Osteoblast (primary cell): ENCODE measurements around the gene RNF144B. TPM values are rescaled to one million over a fixed set of nuclear protein-coding genes. Genes with fewer than 3 reads are reported as not detected.

Experiments used
- DNase-seq: peaks from one replicate; pipeline ENCODE4 v3.0.0; 2011; ENCODE audit warnings: low spot score, mixed read lengths; ENCODE audit not compliant: insufficient read length; ENCODE audit errors: missing footprints
- H2AFZ ChIP-seq: 2 replicates; pipeline ENCODE4 v1.6.0; 2011; ENCODE audit warnings: mild to moderate bottlenecking, low read length
- H3K27ac ChIP-seq: 2 replicates; pipeline ENCODE4 v1.5.1; 2011; ENCODE audit warnings: mild to moderate bottlenecking, low read depth, low read length, moderate library complexity
- H3K27me3 ChIP-seq: 2 replicates; pipeline ENCODE4 v1.6.0; 2012; ENCODE audit warnings: mild to moderate bottlenecking, control low read depth, inconsistent platforms, low read length, moderate library complexity; ENCODE audit not compliant: insufficient read depth
- H3K36me3 ChIP-seq: 2 replicates; pipeline ENCODE4 v1.5.1; 2011; ENCODE audit warnings: mild to moderate bottlenecking, low read length, control low read depth, moderate library complexity; ENCODE audit not compliant: insufficient read depth
- H3K4me1 ChIP-seq: 2 replicates; pipeline ENCODE4 v1.5.1; 2011; ENCODE audit warnings: mild to moderate bottlenecking, low read length, control low read depth, moderate library complexity; ENCODE audit not compliant: insufficient read depth
- H3K4me2 ChIP-seq: 2 replicates; pipeline ENCODE4 v1.6.0; 2011; ENCODE audit warnings: mild to moderate bottlenecking, low read length; ENCODE audit not compliant: insufficient read depth
- H3K4me3 ChIP-seq: fragments of 200-600 bp; sonication (generic); 3 replicates; pipeline ENCODE4 v1.5.1; 2012; ENCODE audit warnings: mild to moderate bottlenecking, low read length, inconsistent platforms; ENCODE audit not compliant: insufficient read depth
- H3K79me2 ChIP-seq: 2 replicates; pipeline ENCODE4 v1.6.0; 2012; ENCODE audit warnings: mild to moderate bottlenecking, low read length, control low read depth, inconsistent platforms; ENCODE audit not compliant: insufficient read depth
- H3K9me3 ChIP-seq: 2 replicates; pipeline ENCODE4 v1.5.1; 2011; ENCODE audit warnings: low read depth, low read length, control low read depth
- H4K20me1 ChIP-seq: 2 replicates; pipeline ENCODE4 v1.6.0; 2012; ENCODE audit warnings: mild to moderate bottlenecking, low read length, control low read depth; ENCODE audit not compliant: insufficient read depth
- total RNA-seq: library from RNA; depleted of rRNA; stranded (reverse); fragments of >200 nt; gene quantifications from 2 replicates; pipeline ENCODE4 v1.2.3, GENCODE V29; 2012
- TF ChIP-seq, protein P1 (sequence below): IDR thresholded peaks from 2 replicates; pipeline ENCODE4 v1.5.1; 2011; ENCODE audit warnings: mild to moderate bottlenecking, low read depth, low read length, moderate library complexity; ENCODE audit errors: extremely low read depth

Gene RNF144B
- total RNA-seq, 1 donor, result 5.8 TPM

GRCh38 chr6:18485660-18486435, 98.7 kb downstream of the RNF144B start:
- Histone ChIP-seq H3K27ac (no peak overlapping the region), H3K9me3 (no peaks in the 10 kb centered on the region), H3K36me3 (no peaks in the 10 kb centered on the region), H3K4me2 (no peak overlapping the region), H2AFZ (no peak overlapping the region), H3K79me2 (no peaks in the 10 kb centered on the region), H4K20me1 (no peaks in the 10 kb centered on the region), H3K4me1 (no peaks in the 10 kb centered on the region), H3K4me3 (no peak overlapping the region), H3K27me3 (no peaks in the 10 kb centered on the region)
- DNase-seq, result no peak
- TF ChIP-seq, protein P1, sequence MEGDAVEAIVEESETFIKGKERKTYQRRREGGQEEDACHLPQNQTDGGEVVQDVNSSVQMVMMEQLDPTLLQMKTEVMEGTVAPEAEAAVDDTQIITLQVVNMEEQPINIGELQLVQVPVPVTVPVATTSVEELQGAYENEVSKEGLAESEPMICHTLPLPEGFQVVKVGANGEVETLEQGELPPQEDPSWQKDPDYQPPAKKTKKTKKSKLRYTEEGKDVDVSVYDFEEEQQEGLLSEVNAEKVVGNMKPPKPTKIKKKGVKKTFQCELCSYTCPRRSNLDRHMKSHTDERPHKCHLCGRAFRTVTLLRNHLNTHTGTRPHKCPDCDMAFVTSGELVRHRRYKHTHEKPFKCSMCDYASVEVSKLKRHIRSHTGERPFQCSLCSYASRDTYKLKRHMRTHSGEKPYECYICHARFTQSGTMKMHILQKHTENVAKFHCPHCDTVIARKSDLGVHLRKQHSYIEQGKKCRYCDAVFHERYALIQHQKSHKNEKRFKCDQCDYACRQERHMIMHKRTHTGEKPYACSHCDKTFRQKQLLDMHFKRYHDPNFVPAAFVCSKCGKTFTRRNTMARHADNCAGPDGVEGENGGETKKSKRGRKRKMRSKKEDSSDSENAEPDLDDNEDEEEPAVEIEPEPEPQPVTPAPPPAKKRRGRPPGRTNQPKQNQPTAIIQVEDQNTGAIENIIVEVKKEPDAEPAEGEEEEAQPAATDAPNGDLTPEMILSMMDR, result no peak

DNA sequence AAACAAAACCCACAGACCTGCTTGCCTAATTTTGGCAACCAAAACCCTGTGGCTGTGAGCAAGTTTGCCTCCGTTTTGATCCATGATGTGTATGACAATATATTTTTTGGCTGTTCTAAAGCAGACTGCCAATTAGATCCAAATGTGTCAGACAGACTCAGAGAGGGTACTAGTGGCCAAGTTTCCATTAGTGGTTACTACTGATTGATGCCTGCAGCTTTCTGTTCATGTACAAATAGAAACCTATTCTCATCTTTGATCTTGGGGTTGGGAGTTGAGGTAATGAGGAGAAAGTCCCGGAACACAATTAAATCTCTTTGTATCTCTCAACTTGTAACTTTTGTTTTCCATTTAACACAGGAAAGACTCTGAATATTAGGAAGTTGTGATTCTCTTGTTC, 100.9 kb downstream of the RNF144B start:
- Histone ChIP-seq H3K27ac (no peak overlapping the region), H2AFZ (no peak overlapping the region), H3K27me3 (no peaks in the 10 kb centered on the region), H3K79me2 (no peaks in the 10 kb centered on the region), H3K36me3 (no peaks in the 10 kb centered on the region), H3K9me3 (no peaks in the 10 kb centered on the region), H3K4me1 (no peaks in the 10 kb centered on the region), H3K4me3 (no peak overlapping the region), H3K4me2 (no peak overlapping the region), H4K20me1 (no peaks in the 10 kb centered on the region)
- TF ChIP-seq, protein P1, result no peak
- no peak for DNase-seq

DNA sequence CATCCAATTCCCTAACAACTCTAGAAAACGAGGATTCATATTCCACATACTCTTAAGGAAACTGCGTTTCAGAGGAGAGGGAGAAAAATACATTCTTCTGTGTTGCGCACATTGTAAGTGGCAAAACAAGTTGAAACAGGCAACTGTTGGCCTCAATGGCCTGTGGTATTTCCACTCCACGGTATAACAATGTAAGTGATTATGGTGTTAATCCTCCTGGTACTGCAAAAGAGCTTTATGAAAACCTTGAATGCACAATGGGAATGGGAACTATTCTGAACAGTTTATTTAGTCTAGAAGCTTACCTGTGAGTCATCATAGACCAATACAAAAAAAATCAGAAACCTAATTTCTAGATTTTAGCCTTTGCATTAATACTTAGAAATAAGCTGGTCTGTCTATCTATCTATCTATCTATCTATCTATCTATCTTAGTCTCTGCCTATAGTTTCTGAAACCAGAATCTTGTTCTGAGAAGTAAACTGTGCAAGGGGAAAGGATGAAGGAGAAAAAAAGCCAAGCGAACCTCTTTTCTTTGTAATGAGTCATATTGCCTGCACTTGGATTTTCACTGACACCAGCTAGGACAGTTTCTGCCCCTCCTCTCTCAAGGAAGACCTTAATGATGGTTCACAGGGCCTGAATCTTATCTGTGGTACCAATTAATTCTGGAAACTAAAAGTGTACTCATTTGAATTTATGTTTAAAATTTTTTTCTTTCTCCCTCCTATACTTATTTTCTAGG, 101.5 kb downstream of the RNF144B start:
- no peak for DNase-seq
- TF ChIP-seq, protein P1, result no peak
- H3K27ac ChIP-seq, result no peak overlapping the region
- no peak overlapping the region for H2AFZ ChIP-seq
- H3K36me3 ChIP-seq, result no peaks in the 10 kb centered on the region
- no peaks in the 10 kb centered on the region for H3K79me2 ChIP-seq
- H3K4me3 ChIP-seq, result no peak overlapping the region
- no peaks in the 10 kb centered on the region for H3K4me1 ChIP-seq
- H4K20me1 ChIP-seq, result no peaks in the 10 kb centered on the region
- no peaks in the 10 kb centered on the region for H3K27me3 ChIP-seq
- H3K4me2 ChIP-seq, result no peak overlapping the region
- H3K9me3 ChIP-seq, result no peaks in the 10 kb centered on the region

- TF ChIP-seq, protein P1, result no peak
Measured at GRCh38 chr6:18489335-18489734, 102.2 kb downstream of the RNF144B start.

More at GRCh38 chr6:18489335-18489734, 102.2 kb downstream of the RNF144B start:
- Histone ChIP-seq H3K4me2 (no peak overlapping the region), H4K20me1 (no peaks in the 10 kb centered on the region), H2AFZ (no peak overlapping the region), H3K27ac (no peak overlapping the region), H3K9me3 (no peaks in the 10 kb centered on the region), H3K36me3 (no peaks in the 10 kb centered on the region), H3K79me2 (no peaks in the 10 kb centered on the region), H3K4me3 (no peak overlapping the region), H3K4me1 (no peaks in the 10 kb centered on the region), H3K27me3 (no peaks in the 10 kb centered on the region)
- no peak for DNase-seq
